Middle frontal gyrus (tissue), 1 donor: ENCODE measurements around the gene BMPER.

ENCODE experiments used
- DNase-seq: peaks from one replicate; pipeline ENCODE4 v3.0.0-alpha.2; 2015; ENCODE audit warnings: low spot score; ENCODE audit errors: extremely low spot score

BMPER gene

GRCh38 chr7:34022626-34023025, 117.3 kb downstream of the BMPER start:
- DNase-seq: no peak

GRCh38 chr7:34025600-34025999, 120.3 kb downstream of the BMPER start:
- DNase-seq: no peak

GRCh38 chr7:34026481-34027190, 121.3 kb downstream of the BMPER start:
- DNase-seq: no peak

- DNase-seq: no peak
Measured at GRCh38 chr7:34031156-34031555, 125.8 kb downstream of the BMPER start.

GRCh38 chr7:34034728-34035127, 129.4 kb downstream of the BMPER start:
- DNase-seq: no peak

GRCh38 chr7:34036051-34036920, 130.9 kb downstream of the BMPER start:
- DNase-seq: no peak

- DNase-seq: no peak
Measured at GRCh38 chr7:34036972-34037792, 131.8 kb downstream of the BMPER start.

- DNase-seq: no peak
Measured at GRCh38 chr7:34038816-34039470, 133.6 kb downstream of the BMPER start.

- peak; percentile 30 for DNase-seq
Measured at GRCh38 chr7:34041707-34042106, 136.4 kb downstream of the BMPER start.

GRCh38 chr7:34042406-34042805, 137.1 kb downstream of the BMPER start:
- DNase-seq: no peak

- DNase-seq: no peak
Measured at GRCh38 chr7:34043461-34044305, 138.3 kb downstream of the BMPER start.

- no peak for DNase-seq
Measured at GRCh38 chr7:34044306-34044643, 138.9 kb downstream of the BMPER start.

GRCh38 chr7:34044734-34045353, 139.5 kb downstream of the BMPER start:
- no peak for DNase-seq

- no peak for DNase-seq
Measured at GRCh38 chr7:34048445-34048844, 143.1 kb downstream of the BMPER start.

GRCh38 chr7:34054075-34054474, 148.7 kb downstream of the BMPER start:
- DNase-seq: no peak

GRCh38 chr7:34057136-34057535, 151.8 kb downstream of the BMPER start:
- no peak for DNase-seq

- DNase-seq: no peak
Measured at GRCh38 chr7:34057956-34058355, 152.6 kb downstream of the BMPER start.

- no peak for DNase-seq
Measured at GRCh38 chr7:34058801-34059135, 153.4 kb downstream of the BMPER start.

- no peak for DNase-seq
Measured at GRCh38 chr7:34059136-34059828, 153.9 kb downstream of the BMPER start.
